Measurements from ENCODE around the gene WDR45B. TPM values are rescaled to one million over a fixed set of nuclear protein-coding genes. Genes with fewer than 3 reads are reported as not detected.

Gene WDR45B
- total and polyA plus RNA-seq, 2 experiments from 2014 or later = 83.2 to 99.5 TPM

GRCh38 chr17:82693168-82693867 lies 45.1 kb upstream of the WDR45B start:
- Histone ChIP-seq H3K4me3 (no peak overlapping the region), H3K27me3 (peaks cover 23% of the 10 kb centered on the region), H3K9me3 (ENCODE audit: low read depth) (no peaks in the 10 kb centered on the region), H3K36me3 (no peaks in the 10 kb centered on the region), H3K27ac (no peak overlapping the region), H3K4me1 (ENCODE audit: low read depth) (no peaks in the 10 kb centered on the region)
- TF ChIP-seq CTCF (IDR thresholded peaks at IDR 0.05; ENCODE audit: low read depth, low read length) = no peak
- no peak for DNase-seq (ENCODE audit: low read depth in 1 of 2, low spot score in 1 of 2)

GRCh38 chr17:82692268-82692667 lies 44.0 kb upstream of the WDR45B start:
- no peak for DNase-seq (ENCODE audit: low read depth in 1 of 2, low spot score in 1 of 2)
- Histone ChIP-seq H3K9me3 (ENCODE audit: low read depth) (no peaks in the 10 kb centered on the region), H3K27ac (no peak overlapping the region), H3K36me3 (no peaks in the 10 kb centered on the region), H3K4me1 (ENCODE audit: low read depth) (no peaks in the 10 kb centered on the region), H3K4me3 (no peak overlapping the region), H3K27me3 (peaks cover 14% of the 10 kb centered on the region)
- no peak for TF ChIP-seq CTCF (IDR thresholded peaks at IDR 0.05; ENCODE audit: low read depth, low read length)

GRCh38 chr17:82691714-82692113 lies 43.5 kb upstream of the WDR45B start:
- no peak for TF ChIP-seq CTCF (IDR thresholded peaks at IDR 0.05; ENCODE audit: low read depth, low read length)
- Histone ChIP-seq H3K9me3 (ENCODE audit: low read depth) (no peaks in the 10 kb centered on the region), H3K27ac (no peak overlapping the region), H3K36me3 (no peaks in the 10 kb centered on the region), H3K4me3 (no peak overlapping the region), H3K4me1 (ENCODE audit: low read depth) (no peaks in the 10 kb centered on the region), H3K27me3 (peaks cover 9% of the 10 kb centered on the region)
- DNase-seq (ENCODE audit: low read depth in 1 of 2, low spot score in 1 of 2) = no peak

- H3K27ac ChIP-seq = no peak overlapping the region
- peaks cover 1% of the 10 kb centered on the region for H3K27me3 ChIP-seq
- H3K4me1 ChIP-seq (ENCODE audit: low read depth) = no peaks in the 10 kb centered on the region
- H3K9me3 ChIP-seq (ENCODE audit: low read depth) = no peaks in the 10 kb centered on the region
- no peak overlapping the region for H3K4me3 ChIP-seq
- H3K36me3 ChIP-seq = no peaks in the 10 kb centered on the region
- no peak for DNase-seq (ENCODE audit: low read depth in 1 of 2, low spot score in 1 of 2)
- TF ChIP-seq CTCF (IDR thresholded peaks at IDR 0.05; ENCODE audit: low read depth, low read length) = no peak
Measured at GRCh38 chr17:82690786-82691489, 42.7 kb upstream of the WDR45B start.

GRCh38 chr17:82689077-82689476 lies 40.8 kb upstream of the WDR45B start:
- TF ChIP-seq CTCF (IDR thresholded peaks at IDR 0.05; ENCODE audit: low read depth, low read length) = no peak
- no peak for DNase-seq (ENCODE audit: low read depth in 1 of 2, low spot score in 1 of 2)
- no peak overlapping the region for H3K27ac ChIP-seq

More at GRCh38 chr17:82689077-82689476, 40.8 kb upstream of the WDR45B start:
- Histone ChIP-seq H3K4me3 (no peak overlapping the region), H3K36me3 (no peaks in the 10 kb centered on the region), H3K4me1 (ENCODE audit: low read depth) (no peaks in the 10 kb centered on the region), H3K27me3 (no peaks in the 10 kb centered on the region), H3K9me3 (ENCODE audit: low read depth) (no peaks in the 10 kb centered on the region)
